ENCODE results near the gene TRIM14.

DNA sequence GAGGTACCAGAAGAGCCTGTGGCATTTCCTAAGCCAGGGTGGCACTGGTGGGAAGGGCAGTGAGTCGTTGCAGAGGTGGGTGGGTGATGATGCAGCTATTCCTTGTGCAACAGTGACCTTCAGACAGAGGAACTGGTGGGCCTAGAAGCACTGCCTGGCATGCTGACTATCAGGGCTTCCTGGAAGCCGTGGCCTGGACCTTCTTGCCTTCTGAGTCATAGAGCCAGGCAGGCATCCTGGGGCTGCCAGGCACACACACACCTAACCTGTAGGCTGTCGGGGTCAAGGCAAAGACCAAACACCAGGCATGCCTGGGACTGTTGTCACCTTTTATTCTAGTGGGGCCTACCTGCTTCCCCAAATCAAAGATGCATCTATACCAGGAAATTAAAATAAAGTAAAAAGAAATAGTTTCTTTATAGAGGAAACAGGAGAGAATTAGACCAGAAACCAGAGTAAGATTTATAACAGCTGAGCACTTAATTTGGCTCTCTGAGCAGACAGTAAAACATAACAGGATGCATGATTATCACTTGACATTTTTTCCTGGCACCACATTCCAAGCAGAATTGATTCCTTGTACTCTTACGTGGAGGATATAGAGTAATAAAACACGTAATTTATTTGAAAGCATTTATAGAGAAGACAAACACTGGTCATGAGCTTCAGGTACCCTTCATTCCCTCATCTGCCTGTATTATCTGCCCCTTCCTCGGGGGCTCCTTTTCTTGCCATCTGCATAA is 37.4 kb downstream of the TRIM14 start:
- TF ChIP-seq, protein P1, sequence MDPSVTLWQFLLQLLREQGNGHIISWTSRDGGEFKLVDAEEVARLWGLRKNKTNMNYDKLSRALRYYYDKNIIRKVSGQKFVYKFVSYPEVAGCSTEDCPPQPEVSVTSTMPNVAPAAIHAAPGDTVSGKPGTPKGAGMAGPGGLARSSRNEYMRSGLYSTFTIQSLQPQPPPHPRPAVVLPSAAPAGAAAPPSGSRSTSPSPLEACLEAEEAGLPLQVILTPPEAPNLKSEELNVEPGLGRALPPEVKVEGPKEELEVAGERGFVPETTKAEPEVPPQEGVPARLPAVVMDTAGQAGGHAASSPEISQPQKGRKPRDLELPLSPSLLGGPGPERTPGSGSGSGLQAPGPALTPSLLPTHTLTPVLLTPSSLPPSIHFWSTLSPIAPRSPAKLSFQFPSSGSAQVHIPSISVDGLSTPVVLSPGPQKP (IDR thresholded peaks at IDR 0.05; ENCODE audit: low read depth, low read length): no peak
- TF ChIP-seq, protein P2, sequence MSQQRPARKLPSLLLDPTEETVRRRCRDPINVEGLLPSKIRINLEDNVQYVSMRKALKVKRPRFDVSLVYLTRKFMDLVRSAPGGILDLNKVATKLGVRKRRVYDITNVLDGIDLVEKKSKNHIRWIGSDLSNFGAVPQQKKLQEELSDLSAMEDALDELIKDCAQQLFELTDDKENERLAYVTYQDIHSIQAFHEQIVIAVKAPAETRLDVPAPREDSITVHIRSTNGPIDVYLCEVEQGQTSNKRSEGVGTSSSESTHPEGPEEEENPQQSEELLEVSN (IDR thresholded peaks at IDR 0.05; ENCODE audit: borderline replicate concordance, low read depth): no peak
- TF ChIP-seq HOXA7 (CRISPR knock-in tag; IDR thresholded peaks at IDR 0.05) (no peak), KDM5A (IDR thresholded peaks at IDR 0.05) (no peak), CEBPB (IDR thresholded peaks at IDR 0.05) (0 out of 4 replicates have a peak, but pooled peaks of 1 of the 2 experiments have one; percentile 11), CBX8 (IDR thresholded peaks at IDR 0.05) (no peak), HOXB13 (CRISPR knock-in tag; IDR thresholded peaks at IDR 0.05; ENCODE audit: low read depth) (no peak), POLR2A (IDR thresholded peaks at IDR 0.05; ENCODE audit: low read length) (no peak), JUN (IDR thresholded peaks at IDR 0.05) (no peak)
- TF ChIP-seq, protein P3, sequence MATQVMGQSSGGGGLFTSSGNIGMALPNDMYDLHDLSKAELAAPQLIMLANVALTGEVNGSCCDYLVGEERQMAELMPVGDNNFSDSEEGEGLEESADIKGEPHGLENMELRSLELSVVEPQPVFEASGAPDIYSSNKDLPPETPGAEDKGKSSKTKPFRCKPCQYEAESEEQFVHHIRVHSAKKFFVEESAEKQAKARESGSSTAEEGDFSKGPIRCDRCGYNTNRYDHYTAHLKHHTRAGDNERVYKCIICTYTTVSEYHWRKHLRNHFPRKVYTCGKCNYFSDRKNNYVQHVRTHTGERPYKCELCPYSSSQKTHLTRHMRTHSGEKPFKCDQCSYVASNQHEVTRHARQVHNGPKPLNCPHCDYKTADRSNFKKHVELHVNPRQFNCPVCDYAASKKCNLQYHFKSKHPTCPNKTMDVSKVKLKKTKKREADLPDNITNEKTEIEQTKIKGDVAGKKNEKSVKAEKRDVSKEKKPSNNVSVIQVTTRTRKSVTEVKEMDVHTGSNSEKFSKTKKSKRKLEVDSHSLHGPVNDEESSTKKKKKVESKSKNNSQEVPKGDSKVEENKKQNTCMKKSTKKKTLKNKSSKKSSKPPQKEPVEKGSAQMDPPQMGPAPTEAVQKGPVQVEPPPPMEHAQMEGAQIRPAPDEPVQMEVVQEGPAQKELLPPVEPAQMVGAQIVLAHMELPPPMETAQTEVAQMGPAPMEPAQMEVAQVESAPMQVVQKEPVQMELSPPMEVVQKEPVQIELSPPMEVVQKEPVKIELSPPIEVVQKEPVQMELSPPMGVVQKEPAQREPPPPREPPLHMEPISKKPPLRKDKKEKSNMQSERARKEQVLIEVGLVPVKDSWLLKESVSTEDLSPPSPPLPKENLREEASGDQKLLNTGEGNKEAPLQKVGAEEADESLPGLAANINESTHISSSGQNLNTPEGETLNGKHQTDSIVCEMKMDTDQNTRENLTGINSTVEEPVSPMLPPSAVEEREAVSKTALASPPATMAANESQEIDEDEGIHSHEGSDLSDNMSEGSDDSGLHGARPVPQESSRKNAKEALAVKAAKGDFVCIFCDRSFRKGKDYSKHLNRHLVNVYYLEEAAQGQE (IDR thresholded peaks at IDR 0.05): no peak
- TF ChIP-seq, protein P4, sequence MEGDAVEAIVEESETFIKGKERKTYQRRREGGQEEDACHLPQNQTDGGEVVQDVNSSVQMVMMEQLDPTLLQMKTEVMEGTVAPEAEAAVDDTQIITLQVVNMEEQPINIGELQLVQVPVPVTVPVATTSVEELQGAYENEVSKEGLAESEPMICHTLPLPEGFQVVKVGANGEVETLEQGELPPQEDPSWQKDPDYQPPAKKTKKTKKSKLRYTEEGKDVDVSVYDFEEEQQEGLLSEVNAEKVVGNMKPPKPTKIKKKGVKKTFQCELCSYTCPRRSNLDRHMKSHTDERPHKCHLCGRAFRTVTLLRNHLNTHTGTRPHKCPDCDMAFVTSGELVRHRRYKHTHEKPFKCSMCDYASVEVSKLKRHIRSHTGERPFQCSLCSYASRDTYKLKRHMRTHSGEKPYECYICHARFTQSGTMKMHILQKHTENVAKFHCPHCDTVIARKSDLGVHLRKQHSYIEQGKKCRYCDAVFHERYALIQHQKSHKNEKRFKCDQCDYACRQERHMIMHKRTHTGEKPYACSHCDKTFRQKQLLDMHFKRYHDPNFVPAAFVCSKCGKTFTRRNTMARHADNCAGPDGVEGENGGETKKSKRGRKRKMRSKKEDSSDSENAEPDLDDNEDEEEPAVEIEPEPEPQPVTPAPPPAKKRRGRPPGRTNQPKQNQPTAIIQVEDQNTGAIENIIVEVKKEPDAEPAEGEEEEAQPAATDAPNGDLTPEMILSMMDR (IDR thresholded peaks at IDR 0.05): no peak
